HG02870 (cell line): ENCODE results near the gene NFATC1.

ENCODE experiments used
- ATAC-seq: cut with Tn5 transposase; IDR thresholded peaks from one replicate; pipeline ENCODE4 v1.9.1; 2021; ENCODE audit warnings: mild to moderate bottlenecking, moderate library complexity; ENCODE audit not compliant: unreplicated experiment

The NFATC1 gene

GRCh38 chr18:79387214-79387613, 8.5 kb upstream of the NFATC1 start:
- no peak for ATAC-seq

DNA sequence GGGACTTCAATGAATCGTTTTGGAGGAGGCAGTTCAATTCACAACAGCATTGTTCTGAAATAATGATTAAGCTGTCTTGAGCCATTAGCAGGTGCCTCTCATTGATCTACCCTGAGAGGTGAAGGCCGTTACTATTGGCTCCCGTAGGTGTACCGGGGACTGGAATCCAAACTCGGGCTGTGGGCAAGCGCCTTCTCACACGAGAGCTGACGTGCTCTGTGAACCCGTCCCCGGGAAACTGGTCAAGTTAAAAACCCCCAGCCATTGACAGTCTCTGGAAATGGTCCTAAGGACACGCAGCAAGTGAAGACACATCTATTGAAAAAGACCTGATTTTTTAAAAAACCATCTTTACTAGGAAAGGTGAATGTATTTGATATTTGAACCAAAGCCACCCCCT, 8.1 kb upstream of the NFATC1 start:
- ATAC-seq, result no peak

GRCh38 chr18:79388043-79388442, 7.7 kb upstream of the NFATC1 start:
- no peak for ATAC-seq

DNA sequence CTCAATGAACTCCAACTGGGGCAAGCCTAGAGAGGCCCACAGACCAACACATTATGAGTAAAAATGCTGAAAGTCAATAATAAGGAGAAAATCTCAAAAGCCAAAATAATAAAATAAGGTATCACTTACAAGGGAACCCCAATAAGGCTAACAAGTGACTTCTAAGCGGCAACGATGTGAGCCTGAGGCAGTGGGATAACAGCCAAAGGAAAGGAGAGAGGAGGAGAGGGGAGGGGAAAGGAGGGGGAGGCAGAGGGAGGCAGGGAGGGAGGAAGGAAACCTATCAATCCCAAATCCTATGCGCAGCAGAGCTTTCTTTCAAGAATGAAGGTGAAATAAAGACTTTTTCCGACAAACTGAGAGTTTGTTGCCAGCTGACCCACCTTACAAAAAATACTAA, 6.0 kb upstream of the NFATC1 start:
- ATAC-seq, result no peak

- no peak for ATAC-seq
Measured at GRCh38 chr18:79392226-79392625, 3.5 kb upstream of the NFATC1 start.

GRCh38 chr18:79393181-79393634, 2.5 kb upstream of the NFATC1 start:
- no peak for ATAC-seq

GRCh38 chr18:79393635-79394533, 1.8 kb upstream of the NFATC1 start:
- ATAC-seq, result no peak

GRCh38 chr18:79394534-79395307, 1.0 kb upstream of the NFATC1 start:
- ATAC-seq, result no peak

DNA sequence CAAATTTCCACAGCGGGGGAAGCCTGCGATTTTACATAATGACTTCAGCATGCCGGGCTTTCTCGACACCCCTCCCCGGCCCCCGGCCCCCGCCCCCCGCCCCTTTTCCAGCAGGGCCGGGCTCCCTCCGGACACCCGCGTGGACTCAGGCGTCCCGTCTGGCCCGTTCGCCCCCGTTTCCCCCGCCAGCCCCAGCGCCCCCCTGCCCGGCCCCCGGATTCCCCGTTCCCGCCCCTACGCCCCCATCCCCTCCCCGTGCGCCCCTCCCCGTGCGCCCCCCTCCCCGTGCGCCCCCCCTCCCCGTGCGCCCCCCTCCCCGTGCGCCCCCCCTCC, 456 bp upstream of the NFATC1 start:
- no peak for ATAC-seq

- no peak for ATAC-seq
Measured at GRCh38 chr18:79396431-79397246, 909 bp downstream of the NFATC1 start.

- ATAC-seq, result no peak
Measured at GRCh38 chr18:79397247-79397829, 1.6 kb downstream of the NFATC1 start.

- ATAC-seq, result no peak
Measured at GRCh38 chr18:79397830-79398761, 2.4 kb downstream of the NFATC1 start.

- no peak for ATAC-seq
Measured at GRCh38 chr18:79399275-79400081, 3.7 kb downstream of the NFATC1 start.

DNA sequence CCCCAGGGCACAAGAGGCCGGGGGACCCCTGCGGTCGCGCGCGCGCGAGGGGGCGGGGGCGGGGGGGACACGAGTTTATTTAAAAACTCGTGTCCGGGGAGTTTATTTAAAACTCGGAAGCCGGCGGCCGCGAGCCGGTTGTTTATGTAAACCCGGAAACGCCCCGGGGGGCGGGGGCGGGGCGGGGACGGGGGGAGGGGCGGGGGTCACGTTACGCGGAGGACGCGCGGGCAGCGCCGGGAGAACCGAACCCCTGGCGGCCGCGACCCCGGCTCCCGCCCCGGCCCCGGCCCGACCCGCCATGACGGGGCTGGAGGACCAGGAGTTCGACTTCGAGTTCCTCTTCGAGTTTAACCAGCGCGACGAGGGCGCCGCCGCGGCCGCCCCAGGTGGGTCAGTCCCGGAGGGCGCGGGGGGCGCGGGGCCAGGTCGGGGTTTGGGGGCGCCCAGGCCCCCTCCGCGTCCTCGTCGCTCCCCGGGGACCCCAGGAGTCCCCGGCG, 4.4 kb downstream of the NFATC1 start:
- ATAC-seq, result no peak

GRCh38 chr18:79400591-79401381, 5.1 kb downstream of the NFATC1 start:
- ATAC-seq, result no peak

DNA sequence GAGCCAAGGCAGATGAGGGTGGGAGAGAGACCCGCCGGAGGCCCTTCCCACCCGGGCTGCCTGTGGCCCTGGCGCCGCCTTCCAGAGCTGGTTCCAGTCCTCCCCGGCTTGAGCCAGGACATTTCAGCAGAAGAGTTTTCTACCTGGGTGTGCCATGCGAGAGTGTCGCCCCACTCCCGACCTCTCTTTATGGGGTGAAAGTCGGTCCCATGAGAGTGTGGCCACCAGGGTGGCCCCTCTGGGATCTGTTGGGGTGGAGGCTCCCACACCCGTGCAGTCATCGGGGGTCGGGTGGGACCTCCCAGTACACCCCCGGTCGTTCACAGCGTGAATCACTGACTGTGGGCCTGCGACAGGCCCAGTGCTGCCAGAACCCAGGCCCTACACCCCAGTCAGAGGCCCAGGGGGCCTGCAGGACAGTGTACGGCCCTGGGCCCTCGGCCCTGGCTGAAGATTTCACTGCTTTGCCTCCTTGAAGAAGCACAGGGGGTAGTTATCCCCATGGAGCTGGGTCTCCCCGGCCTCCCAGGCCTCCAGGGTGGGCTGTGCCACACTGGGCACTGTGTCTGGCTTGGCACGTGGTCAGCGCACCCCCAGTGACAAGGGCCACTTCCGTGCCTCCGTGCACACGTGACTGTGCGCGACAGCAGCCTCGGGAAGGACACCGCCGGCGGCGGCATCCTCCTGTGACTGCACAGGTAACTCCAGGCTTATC, 5.9 kb downstream of the NFATC1 start:
- ATAC-seq, result no peak

- ATAC-seq, result no peak
Measured at GRCh38 chr18:79402209-79402576, 6.5 kb downstream of the NFATC1 start.
